Mononuclear cell (primary cell): ENCODE results near the gene OR10J4. TPM values are rescaled to one million over a fixed set of nuclear protein-coding genes. Genes with fewer than 3 reads are reported as not detected.
"Not testable (repeated sequence)": the region's sequence is repeated elsewhere in the genome, so short reads cannot be mapped to it uniquely, and the experiment has no call there.

Experiments used
- H3K27me3 ChIP-seq: 2 replicates; pipeline ENCODE4 v1.6.0; 2011; ENCODE audit warnings: low read length, control low read depth; ENCODE audit not compliant: insufficient read depth
- H3K4me1 ChIP-seq: 2 replicates; pipeline ENCODE4 v1.5.1; 2011; ENCODE audit warnings: mild to moderate bottlenecking, low read length, control low read depth; ENCODE audit not compliant: insufficient read depth
- H3K4me3 ChIP-seq: 2 replicates; pipeline ENCODE4 v1.5.1; 2011; ENCODE audit warnings: mild to moderate bottlenecking, low read length, moderate library complexity
- H3K9me3 ChIP-seq: 2 replicates; pipeline ENCODE4 v1.5.1; 2011; ENCODE audit warnings: low read depth, mild to moderate bottlenecking, control low read depth, low read length
- total RNA-seq: library from RNA; depleted of rRNA; stranded (reverse); fragments of >200 nt; gene quantifications from one replicate; pipeline ENCODE4 v1.2.3, GENCODE V29; 2012

The OR10J4 gene
- not detected for total RNA-seq

GRCh38 chr1:159431904-159432303 lies at the start of gene OR10J4:
TSS of gene OR10J4 (plus strand) at chr1:159432204.
- H3K4me1 ChIP-seq, result peaks cover 8% of the 10 kb centered on the region
- no peaks in the 10 kb centered on the region for H3K27me3 ChIP-seq
- H3K9me3 ChIP-seq, result no peaks in the 10 kb centered on the region
- H3K4me3 ChIP-seq, result no peak within 1 kb of the TSS

DNA sequence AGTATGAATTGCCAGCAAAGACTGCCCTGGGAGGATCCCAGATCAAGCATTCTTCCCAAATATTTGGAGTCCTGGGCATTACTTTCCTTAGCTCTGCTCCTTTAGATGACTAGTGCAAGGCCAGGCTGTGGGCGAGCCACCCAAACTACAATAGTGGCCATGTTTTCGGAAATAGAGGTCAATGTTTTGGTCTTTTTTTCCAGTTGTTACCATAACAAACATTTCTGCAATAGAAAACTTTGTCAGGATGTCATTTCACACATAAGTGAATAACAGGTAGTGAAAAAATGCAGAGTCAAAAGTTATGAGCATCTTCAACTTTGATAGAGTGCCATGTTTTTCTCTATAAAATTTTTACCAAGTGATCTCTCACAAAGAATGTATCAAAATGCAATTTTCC lies 25.2 kb upstream of the OR10J4 start:
- Histone ChIP-seq H3K27me3 (no peaks in the 10 kb centered on the region), H3K9me3 (no peaks in the 10 kb centered on the region), H3K4me1 (no peaks in the 10 kb centered on the region), H3K4me3 (no peak overlapping the region)

DNA sequence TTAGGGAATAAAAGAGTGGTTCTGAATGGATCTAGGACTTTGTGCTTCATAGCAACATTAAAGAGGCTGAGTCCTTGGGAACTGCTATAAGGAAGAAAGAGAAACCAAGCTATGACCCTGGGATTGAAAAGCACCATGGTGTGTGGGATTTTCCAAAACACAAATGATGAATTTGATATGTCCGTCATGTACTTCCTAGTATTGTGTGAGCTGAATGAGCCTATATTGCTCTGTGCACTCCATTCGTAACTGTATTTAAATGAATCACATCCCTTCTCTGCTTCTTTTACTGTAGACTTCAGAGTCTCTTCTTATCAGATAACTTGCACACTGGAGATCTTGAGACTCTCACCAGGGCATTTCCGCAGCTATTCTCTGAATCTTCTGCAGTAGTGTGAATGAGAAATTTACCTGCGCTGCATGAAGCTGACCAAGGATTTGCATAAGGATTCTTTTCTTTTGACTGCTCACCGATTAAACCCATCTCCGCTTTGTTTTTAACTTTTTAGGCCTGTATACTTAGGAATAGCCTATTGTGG lies 23.1 kb upstream of the OR10J4 start:
- H3K4me1 ChIP-seq, result no peaks in the 10 kb centered on the region
- H3K4me3 ChIP-seq, result no peak overlapping the region
- H3K9me3 ChIP-seq, result no peaks in the 10 kb centered on the region

GRCh38 chr1:159421821-159422220 lies 10.2 kb upstream of the OR10J4 start:
- no peak overlapping the region for H3K4me3 ChIP-seq

More for the DNA sequence above, 23.1 kb upstream of the OR10J4 start:
- H3K27me3 ChIP-seq, result no peaks in the 10 kb centered on the region

GRCh38 chr1:159428536-159428935 lies 3.5 kb upstream of the OR10J4 start:
- no peaks in the 10 kb centered on the region for H3K4me1 ChIP-seq
- H3K4me3 ChIP-seq, result no peak overlapping the region
- peaks cover 1% of the 10 kb centered on the region for H3K27me3 ChIP-seq
- H3K9me3 ChIP-seq, result no peaks in the 10 kb centered on the region

More at GRCh38 chr1:159421821-159422220, 10.2 kb upstream of the OR10J4 start:
- H3K4me1 ChIP-seq, result no peaks in the 10 kb centered on the region
- H3K9me3 ChIP-seq, result peaks cover 22% of the 10 kb centered on the region
- H3K27me3 ChIP-seq, result peaks cover 3% of the 10 kb centered on the region

DNA sequence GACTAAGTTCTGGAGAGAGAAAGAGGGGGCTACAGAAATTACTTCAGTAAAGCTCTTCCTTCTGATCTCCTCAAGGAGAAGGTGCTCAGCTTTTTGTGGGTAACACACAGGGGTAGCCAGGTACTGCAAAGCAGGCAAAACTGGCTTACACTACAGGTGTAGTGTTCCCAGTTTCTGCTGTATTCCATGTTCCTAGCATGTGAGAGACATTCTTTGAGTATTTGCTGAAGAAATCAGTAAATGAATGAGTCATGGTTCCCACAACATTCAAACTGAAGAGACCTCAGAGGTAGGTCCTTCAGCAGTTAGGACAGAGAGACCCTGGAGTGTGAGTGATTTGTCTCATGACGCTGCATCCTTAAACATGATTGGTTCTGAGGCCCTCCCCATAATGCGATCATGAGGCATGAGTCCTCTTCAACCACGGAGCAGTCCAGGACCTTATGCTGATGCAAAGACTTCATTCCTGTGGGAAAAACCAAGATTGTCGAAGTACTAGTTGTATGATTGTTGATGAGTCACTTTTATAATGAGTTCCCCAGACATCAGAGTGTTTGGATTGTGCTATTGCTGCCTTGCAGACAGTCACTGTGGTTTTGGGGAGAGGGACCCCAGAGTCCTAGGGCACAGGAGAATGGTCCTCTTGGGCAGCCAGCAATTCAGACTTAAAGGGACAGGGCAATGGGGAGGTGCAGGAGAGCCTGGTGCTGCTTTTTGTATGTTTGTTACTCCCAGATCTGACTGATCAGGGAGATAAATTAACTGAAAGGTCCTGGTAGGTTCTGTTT lies 2.7 kb upstream of the OR10J4 start:
- H3K4me1 ChIP-seq, result no peaks in the 10 kb centered on the region
- no peaks in the 10 kb centered on the region for H3K9me3 ChIP-seq
- H3K27me3 ChIP-seq, result no peaks in the 10 kb centered on the region

DNA sequence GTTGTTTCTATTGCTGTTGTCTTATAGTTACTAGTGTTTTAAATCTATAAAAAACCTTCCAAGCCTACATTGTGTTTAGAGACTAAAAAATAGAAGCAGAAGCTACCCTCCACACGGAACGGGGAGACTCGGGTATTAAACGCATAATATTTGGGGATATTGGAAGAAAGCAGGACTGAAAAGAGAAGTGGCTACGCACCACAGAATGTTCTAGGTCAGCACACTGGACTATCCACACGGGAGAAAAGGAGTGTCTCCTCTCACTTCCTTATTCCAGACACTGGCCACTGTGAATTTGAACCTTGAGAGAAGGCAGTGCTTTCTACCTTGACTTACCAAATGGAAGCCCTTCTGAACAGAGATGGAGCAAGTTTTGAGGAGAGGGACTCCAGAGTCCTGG lies 1.0 kb upstream of the OR10J4 start:
- Histone ChIP-seq H3K4me1 (peaks cover under 1% of the 10 kb centered on the region), H3K4me3 (no peak overlapping the region), H3K9me3 (no peaks in the 10 kb centered on the region), H3K27me3 (no peaks in the 10 kb centered on the region)

More for the DNA sequence above, 2.7 kb upstream of the OR10J4 start:
- H3K4me3 ChIP-seq, result no peak overlapping the region

DNA sequence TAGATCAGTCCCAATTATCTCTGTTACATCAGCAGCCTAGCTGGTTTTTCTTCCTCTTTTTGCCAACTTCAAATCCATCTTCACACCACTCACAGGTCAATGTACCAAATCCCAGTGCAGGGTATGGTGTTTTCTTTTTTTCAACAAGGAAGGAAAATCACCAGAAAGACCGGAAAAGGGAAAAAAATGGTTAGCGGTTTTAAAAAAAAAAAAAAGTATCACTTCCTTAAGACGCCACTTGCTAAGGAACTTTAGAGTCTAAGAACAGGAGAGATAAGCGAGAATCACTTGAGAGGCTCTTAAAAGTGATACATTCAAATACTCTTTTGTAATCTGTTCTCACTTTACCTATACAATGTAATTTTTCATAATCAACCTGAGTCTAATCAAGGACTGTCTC lies 4.5 kb downstream of the OR10J4 start:
- no peaks in the 10 kb centered on the region for H3K27me3 ChIP-seq
- H3K9me3 ChIP-seq, result no peaks in the 10 kb centered on the region
- peaks cover 22% of the 10 kb centered on the region for H3K4me1 ChIP-seq
- no peak overlapping the region for H3K4me3 ChIP-seq

- Histone ChIP-seq H3K4me1 (peaks cover 27% of the 10 kb centered on the region), H3K4me3 (no peak within 1 kb of the TSS), H3K27me3 (no peaks in the 10 kb centered on the region), H3K9me3 (no peaks in the 10 kb centered on the region)
These were observed 7.4 kb downstream of the OR10J4 start, which contains the start of gene OR10J1 for GRCh38 chr1:159439422-159439821. TSS of gene OR10J1 (plus strand) at chr1:159439722. CDS start at chr1:159439792, 70 bp downstream.

DNA sequence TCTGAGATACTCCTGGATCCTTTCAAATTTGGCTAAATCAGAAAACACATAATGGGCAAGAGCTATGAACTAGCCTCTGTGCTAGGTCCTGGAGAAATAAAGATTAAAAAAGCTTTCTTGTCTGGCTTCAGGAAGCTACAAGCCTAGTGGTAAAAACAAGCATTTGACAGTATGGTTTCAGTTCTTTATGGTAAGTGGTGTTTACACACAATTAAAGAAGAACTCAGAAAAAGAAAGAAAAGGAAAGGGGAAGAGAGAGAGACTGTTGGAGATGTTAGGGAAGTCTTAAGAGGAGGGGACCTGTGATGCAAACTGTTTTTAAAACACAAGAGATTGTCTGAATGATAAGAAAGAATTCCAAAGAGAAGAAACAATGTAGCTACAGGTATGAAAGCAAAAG lies 9.4 kb downstream of the OR10J4 start:
- H3K4me1 ChIP-seq, result peaks cover 23% of the 10 kb centered on the region
- H3K9me3 ChIP-seq, result no peaks in the 10 kb centered on the region
- H3K4me3 ChIP-seq, result no peak overlapping the region
- H3K27me3 ChIP-seq, result no peaks in the 10 kb centered on the region

GRCh38 chr1:159442428-159442827 lies 10.4 kb downstream of the OR10J4 start:
- H3K9me3 ChIP-seq, result no peaks in the 10 kb centered on the region
- no peak overlapping the region for H3K4me3 ChIP-seq
- no peaks in the 10 kb centered on the region for H3K27me3 ChIP-seq
- peaks cover 22% of the 10 kb centered on the region for H3K4me1 ChIP-seq

- Histone ChIP-seq H3K4me1 (peaks cover 22% of the 10 kb centered on the region), H3K9me3 (no peaks in the 10 kb centered on the region), H3K4me3 (no peak overlapping the region), H3K27me3 (no peaks in the 10 kb centered on the region)
These were observed 11.2 kb downstream of the OR10J4 start for GRCh38 chr1:159443066-159443750.

- Histone ChIP-seq H3K27me3 (no peaks in the 10 kb centered on the region), H3K4me1 (peaks cover 22% of the 10 kb centered on the region), H3K4me3 (no peak overlapping the region), H3K9me3 (no peaks in the 10 kb centered on the region)
These were observed 12.5 kb downstream of the OR10J4 start for GRCh38 chr1:159444511-159444910.

- Histone ChIP-seq H3K4me3 (no peak overlapping the region), H3K9me3 (no peaks in the 10 kb centered on the region), H3K27me3 (no peaks in the 10 kb centered on the region), H3K4me1 (peaks cover 7% of the 10 kb centered on the region)
These were observed 16.2 kb downstream of the OR10J4 start for GRCh38 chr1:159448181-159448580.

GRCh38 chr1:159449605-159450004 lies 17.6 kb downstream of the OR10J4 start:
- not testable (repeated sequence) for H3K4me3 ChIP-seq, H3K27me3 ChIP-seq, H3K4me1 ChIP-seq, H3K9me3 ChIP-seq
